ENCODE results near the gene FANCD2.

DNA sequence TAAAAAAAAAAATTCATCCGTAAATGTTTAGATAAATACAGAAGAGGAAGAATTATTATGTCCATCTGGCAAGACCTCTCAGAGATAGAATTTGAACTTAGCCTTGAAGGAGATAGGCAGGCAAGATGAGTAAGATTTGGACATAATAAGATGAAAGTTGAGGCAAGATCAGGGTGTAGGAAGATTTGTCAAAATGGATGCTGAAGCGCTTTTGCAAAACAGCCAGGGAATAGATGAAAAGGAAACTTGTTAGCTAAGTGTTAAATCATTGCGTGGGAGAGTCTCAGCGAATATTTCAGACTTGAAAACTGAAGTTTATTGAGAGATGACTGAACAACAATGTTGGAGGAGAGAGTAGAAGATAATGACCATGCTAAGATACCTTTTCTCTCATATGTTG is 96.5 kb downstream of the FANCD2 start:
- no peak for TF ChIP-seq GATA3 (IDR thresholded peaks at IDR 0.05; ENCODE audit: low read depth, low read length)
- no peak for TF ChIP-seq GATA2 (IDR thresholded peaks at IDR 0.05; ENCODE audit: low read depth, low read length)

Data from SH-SY5Y (cell line).